ENCODE measurements around the gene SCARB1. TPM values are rescaled to one million over a fixed set of nuclear protein-coding genes. Genes with fewer than 3 reads are reported as not detected.

Gene SCARB1
- total and polyA plus RNA-seq, 2 of the 13 experiments (the other 11 are each of a cell fraction or from before 2014, with no cell fraction given) = 63.4 to 160 TPM

DNA sequence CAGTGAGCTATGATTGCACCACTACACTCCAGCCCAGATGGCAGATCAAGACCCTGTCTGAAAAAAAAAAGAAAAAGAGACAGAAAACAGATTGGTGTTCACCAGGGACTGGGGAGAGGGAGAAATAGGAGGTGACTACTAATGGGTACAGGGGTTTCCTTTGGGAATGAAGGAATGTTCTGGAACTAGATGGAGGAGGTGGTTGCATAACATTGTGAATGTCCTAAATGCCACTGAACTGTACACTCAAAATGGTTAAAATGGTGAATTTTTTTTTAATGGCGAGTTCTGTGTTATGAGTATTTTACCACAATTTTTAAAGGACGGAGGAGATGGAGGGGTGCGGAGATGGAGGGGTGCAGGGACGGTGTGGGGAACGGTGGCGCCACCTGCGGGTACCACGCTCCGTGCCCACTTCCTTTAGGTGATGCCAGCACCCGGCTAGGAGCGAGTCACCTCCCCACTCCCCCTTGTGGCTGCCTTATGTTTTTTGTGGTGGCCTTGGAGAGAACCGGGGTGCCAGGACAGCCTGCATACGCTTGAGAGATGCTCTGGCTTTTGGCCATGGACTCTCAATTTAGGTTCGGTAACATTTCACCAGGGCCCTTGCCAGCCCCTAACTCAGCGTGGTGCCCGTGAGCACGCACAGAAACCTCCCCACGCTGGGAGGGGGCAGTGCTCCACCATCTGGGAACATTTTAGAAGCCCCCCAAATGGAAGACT, 34.7 kb upstream of the SCARB1 start (continued):
- TF ChIP-seq, protein P1, sequence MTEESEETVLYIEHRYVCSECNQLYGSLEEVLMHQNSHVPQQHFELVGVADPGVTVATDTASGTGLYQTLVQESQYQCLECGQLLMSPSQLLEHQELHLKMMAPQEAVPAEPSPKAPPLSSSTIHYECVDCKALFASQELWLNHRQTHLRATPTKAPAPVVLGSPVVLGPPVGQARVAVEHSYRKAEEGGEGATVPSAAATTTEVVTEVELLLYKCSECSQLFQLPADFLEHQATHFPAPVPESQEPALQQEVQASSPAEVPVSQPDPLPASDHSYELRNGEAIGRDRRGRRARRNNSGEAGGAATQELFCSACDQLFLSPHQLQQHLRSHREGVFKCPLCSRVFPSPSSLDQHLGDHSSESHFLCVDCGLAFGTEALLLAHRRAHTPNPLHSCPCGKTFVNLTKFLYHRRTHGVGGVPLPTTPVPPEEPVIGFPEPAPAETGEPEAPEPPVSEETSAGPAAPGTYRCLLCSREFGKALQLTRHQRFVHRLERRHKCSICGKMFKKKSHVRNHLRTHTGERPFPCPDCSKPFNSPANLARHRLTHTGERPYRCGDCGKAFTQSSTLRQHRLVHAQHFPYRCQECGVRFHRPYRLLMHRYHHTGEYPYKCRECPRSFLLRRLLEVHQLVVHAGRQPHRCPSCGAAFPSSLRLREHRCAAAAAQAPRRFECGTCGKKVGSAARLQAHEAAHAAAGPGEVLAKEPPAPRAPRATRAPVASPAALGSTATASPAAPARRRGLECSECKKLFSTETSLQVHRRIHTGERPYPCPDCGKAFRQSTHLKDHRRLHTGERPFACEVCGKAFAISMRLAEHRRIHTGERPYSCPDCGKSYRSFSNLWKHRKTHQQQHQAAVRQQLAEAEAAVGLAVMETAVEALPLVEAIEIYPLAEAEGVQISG (CRISPR knock-in tag; IDR thresholded peaks at IDR 0.05) = peak; percentile 44
- TF ChIP-seq HOXA3 (CRISPR knock-in tag; IDR thresholded peaks at IDR 0.05) = peak; percentile 43; the same call in 1 of the 2 replicates
- peak; percentile 18; the same call in 1 of the 2 replicates for TF ChIP-seq ZNF788 (CRISPR knock-in tag; IDR thresholded peaks at IDR 0.05; ENCODE audit: borderline replicate concordance)
- TF ChIP-seq, protein P2, sequence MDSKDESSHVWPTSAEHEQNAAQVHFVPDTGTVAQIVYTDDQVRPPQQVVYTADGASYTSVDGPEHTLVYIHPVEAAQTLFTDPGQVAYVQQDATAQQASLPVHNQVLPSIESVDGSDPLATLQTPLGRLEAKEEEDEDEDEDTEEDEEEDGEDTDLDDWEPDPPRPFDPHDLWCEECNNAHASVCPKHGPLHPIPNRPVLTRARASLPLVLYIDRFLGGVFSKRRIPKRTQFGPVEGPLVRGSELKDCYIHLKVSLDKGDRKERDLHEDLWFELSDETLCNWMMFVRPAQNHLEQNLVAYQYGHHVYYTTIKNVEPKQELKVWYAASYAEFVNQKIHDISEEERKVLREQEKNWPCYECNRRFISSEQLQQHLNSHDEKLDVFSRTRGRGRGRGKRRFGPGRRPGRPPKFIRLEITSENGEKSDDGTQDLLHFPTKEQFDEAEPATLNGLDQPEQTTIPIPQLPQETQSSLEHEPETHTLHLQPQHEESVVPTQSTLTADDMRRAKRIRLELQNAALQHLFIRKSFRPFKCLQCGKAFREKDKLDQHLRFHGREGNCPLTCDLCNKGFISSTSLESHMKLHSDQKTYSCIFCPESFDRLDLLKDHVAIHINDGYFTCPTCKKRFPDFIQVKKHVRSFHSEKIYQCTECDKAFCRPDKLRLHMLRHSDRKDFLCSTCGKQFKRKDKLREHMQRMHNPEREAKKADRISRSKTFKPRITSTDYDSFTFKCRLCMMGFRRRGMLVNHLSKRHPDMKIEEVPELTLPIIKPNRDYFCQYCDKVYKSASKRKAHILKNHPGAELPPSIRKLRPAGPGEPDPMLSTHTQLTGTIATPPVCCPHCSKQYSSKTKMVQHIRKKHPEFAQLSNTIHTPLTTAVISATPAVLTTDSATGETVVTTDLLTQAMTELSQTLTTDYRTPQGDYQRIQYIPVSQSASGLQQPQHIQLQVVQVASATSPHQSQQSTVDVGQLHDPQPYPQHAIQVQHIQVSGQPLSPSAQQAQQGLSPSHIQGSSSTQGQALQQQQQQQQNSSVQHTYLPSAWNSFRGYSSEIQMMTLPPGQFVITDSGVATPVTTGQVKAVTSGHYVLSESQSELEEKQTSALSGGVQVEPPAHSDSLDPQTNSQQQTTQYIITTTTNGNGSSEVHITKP (CRISPR knock-in tag; IDR thresholded peaks at IDR 0.05; ENCODE audit: low read depth) = no peak
- no peak for TF ChIP-seq ZNF468 (CRISPR knock-in tag; IDR thresholded peaks at IDR 0.05)
- TF ChIP-seq ZNF263 (CRISPR knock-in tag; IDR thresholded peaks at IDR 0.05) = peak; percentile 53
- TF ChIP-seq, protein P3, sequence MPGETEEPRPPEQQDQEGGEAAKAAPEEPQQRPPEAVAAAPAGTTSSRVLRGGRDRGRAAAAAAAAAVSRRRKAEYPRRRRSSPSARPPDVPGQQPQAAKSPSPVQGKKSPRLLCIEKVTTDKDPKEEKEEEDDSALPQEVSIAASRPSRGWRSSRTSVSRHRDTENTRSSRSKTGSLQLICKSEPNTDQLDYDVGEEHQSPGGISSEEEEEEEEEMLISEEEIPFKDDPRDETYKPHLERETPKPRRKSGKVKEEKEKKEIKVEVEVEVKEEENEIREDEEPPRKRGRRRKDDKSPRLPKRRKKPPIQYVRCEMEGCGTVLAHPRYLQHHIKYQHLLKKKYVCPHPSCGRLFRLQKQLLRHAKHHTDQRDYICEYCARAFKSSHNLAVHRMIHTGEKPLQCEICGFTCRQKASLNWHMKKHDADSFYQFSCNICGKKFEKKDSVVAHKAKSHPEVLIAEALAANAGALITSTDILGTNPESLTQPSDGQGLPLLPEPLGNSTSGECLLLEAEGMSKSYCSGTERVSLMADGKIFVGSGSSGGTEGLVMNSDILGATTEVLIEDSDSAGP (CRISPR knock-in tag; IDR thresholded peaks at IDR 0.05; ENCODE audit: borderline replicate concordance) = peak; percentile 16; the same call in 1 of the 2 replicates
- peak; percentile 48; the same call in 1 of the 2 replicates for TF ChIP-seq NFKB2 (CRISPR knock-in tag; IDR thresholded peaks at IDR 0.05; ENCODE audit: borderline replicate concordance)
- peak; percentile 27; the same call in 1 of the 2 replicates for TF ChIP-seq RXRB (CRISPR knock-in tag; IDR thresholded peaks at IDR 0.05; ENCODE audit: borderline replicate concordance)
- TF ChIP-seq, protein P4, sequence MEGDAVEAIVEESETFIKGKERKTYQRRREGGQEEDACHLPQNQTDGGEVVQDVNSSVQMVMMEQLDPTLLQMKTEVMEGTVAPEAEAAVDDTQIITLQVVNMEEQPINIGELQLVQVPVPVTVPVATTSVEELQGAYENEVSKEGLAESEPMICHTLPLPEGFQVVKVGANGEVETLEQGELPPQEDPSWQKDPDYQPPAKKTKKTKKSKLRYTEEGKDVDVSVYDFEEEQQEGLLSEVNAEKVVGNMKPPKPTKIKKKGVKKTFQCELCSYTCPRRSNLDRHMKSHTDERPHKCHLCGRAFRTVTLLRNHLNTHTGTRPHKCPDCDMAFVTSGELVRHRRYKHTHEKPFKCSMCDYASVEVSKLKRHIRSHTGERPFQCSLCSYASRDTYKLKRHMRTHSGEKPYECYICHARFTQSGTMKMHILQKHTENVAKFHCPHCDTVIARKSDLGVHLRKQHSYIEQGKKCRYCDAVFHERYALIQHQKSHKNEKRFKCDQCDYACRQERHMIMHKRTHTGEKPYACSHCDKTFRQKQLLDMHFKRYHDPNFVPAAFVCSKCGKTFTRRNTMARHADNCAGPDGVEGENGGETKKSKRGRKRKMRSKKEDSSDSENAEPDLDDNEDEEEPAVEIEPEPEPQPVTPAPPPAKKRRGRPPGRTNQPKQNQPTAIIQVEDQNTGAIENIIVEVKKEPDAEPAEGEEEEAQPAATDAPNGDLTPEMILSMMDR (CRISPR knock-in tag; IDR thresholded peaks at IDR 0.05) = peak; percentile 85
- TF ChIP-seq MTF1 (CRISPR knock-in tag; IDR thresholded peaks at IDR 0.05) = no peak
- TF ChIP-seq, protein P5, sequence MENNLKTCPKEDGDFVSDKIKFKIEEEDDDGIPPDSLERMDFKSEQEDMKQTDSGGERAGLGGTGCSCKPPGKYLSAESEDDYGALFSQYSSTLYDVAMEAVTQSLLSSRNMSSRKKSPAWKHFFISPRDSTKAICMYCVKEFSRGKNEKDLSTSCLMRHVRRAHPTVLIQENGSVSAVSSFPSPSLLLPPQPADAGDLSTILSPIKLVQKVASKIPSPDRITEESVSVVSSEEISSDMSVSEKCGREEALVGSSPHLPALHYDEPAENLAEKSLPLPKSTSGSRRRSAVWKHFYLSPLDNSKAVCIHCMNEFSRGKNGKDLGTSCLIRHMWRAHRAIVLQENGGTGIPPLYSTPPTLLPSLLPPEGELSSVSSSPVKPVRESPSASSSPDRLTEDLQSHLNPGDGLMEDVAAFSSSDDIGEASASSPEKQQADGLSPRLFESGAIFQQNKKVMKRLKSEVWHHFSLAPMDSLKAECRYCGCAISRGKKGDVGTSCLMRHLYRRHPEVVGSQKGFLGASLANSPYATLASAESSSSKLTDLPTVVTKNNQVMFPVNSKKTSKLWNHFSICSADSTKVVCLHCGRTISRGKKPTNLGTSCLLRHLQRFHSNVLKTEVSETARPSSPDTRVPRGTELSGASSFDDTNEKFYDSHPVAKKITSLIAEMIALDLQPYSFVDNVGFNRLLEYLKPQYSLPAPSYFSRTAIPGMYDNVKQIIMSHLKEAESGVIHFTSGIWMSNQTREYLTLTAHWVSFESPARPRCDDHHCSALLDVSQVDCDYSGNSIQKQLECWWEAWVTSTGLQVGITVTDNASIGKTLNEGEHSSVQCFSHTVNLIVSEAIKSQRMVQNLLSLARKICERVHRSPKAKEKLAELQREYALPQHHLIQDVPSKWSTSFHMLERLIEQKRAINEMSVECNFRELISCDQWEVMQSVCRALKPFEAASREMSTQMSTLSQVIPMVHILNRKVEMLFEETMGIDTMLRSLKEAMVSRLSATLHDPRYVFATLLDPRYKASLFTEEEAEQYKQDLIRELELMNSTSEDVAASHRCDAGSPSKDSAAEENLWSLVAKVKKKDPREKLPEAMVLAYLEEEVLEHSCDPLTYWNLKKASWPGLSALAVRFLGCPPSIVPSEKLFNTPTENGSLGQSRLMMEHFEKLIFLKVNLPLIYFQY (CRISPR knock-in tag; IDR thresholded peaks at IDR 0.05; ENCODE audit: borderline replicate concordance) = 0 out of 2 replicates have a peak, but pooled peaks have one; percentile 40
- TF ChIP-seq NAIF1 (CRISPR knock-in tag; IDR thresholded peaks at IDR 0.05; ENCODE audit: borderline replicate concordance) = no peak
- TF ChIP-seq ZNF343 (CRISPR knock-in tag; IDR thresholded peaks at IDR 0.05) = no peak
